D721Med (cell line): Measurements from ENCODE around the gene AKAP9.

Experiments
- DNase-seq: peaks from one replicate; pipeline ENCODE4 v3.0.0; 2011; ENCODE audit warnings: low spot score; ENCODE audit not compliant: insufficient read length
- FAIRE-seq: peaks from 2 replicates; lab custom pipeline; 2011; peaks lifted over from hg19 to GRCh38; lab: Jason Lieb, UNC
- TF ChIP-seq, protein P1 (sequence below): IDR thresholded peaks from 2 replicates; pipeline ENCODE4 v1.5.1; 2012; ENCODE audit warnings: mild to moderate bottlenecking, control low read depth; ENCODE audit not compliant: insufficient read depth; ENCODE audit errors: missing control alignments

The AKAP9 gene

DNA sequence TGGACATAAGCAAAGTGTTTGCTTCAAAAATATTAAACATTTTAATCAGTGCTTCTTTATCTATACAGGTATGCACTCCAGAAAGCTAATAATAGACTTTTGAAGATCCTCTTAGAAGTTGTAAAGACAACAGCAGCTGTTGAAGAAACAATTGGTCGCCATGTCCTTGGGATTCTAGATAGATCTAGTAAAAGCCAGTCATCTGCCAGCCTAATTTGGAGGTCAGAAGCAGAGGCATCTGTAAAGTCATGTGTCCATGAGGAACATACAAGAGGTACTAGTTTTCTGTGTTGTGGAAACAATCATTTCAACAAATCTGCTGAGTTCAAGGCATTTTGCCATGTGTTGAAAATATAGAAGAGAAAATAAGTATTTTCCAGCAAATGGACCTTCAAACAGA lies 104.3 kb downstream of the AKAP9 start:
- FAIRE-seq: no peak

DNA sequence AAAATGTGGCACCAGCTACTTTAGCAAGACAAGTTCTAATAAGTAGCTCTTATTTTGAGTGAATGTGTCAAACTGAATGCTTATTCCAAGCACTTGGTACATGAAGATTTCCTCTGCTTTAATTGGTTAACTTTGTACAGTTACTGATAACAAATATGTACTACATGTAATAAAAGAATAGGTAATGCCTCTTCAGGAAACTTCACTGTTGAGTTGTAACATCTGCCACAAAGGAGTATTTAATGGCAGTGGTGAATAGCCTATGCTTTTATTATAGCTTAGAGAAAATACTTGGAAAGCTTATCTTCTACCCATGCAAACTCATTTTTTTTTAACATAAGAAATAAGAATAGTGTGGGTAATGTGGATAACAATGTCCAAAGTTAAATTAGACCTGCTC lies 111.0 kb downstream of the AKAP9 start:
- TF ChIP-seq, protein P1, sequence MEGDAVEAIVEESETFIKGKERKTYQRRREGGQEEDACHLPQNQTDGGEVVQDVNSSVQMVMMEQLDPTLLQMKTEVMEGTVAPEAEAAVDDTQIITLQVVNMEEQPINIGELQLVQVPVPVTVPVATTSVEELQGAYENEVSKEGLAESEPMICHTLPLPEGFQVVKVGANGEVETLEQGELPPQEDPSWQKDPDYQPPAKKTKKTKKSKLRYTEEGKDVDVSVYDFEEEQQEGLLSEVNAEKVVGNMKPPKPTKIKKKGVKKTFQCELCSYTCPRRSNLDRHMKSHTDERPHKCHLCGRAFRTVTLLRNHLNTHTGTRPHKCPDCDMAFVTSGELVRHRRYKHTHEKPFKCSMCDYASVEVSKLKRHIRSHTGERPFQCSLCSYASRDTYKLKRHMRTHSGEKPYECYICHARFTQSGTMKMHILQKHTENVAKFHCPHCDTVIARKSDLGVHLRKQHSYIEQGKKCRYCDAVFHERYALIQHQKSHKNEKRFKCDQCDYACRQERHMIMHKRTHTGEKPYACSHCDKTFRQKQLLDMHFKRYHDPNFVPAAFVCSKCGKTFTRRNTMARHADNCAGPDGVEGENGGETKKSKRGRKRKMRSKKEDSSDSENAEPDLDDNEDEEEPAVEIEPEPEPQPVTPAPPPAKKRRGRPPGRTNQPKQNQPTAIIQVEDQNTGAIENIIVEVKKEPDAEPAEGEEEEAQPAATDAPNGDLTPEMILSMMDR: no peak
- DNase-seq (no peak), FAIRE-seq (no peak)

More for the DNA sequence above, 104.3 kb downstream of the AKAP9 start:
- TF ChIP-seq, protein P1: no peak
- DNase-seq: no peak

DNA sequence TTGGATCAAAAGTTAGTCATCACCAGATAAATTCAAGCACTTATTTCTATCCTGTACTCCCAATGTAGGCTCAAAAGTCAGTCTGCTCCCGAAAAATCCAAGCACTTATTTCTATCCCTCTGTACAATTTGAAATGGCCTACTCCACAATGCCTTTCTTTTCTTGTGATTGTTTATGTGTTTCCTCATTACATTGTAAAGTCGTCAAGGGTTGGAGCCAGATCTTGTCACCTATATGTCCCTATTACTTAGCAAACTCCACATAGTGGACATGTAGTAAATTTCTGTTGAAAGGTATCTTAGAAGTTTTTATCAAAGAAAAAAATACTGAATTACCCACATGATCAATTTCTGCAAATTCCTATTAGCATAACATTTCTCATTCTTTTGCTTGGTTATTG lies 111.5 kb downstream of the AKAP9 start:
- TF ChIP-seq, protein P1: no peak
- FAIRE-seq: no peak
- DNase-seq: no peak

DNA sequence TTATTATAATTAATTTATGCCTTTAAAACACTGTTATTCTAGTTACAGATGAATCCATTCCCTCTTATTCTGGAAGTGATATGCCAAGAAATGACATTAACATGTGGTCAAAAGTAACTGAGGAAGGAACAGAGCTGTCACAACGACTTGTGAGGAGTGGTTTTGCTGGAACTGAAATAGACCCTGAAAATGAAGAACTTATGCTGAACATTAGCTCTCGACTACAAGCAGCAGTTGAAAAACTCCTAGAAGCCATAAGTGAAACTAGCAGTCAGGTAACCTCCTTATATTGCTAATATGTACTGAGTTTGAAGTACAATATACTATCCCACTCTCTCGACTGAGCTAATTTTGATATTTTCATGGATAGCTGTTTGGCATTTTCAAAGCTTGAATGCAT lies 112.0 kb downstream of the AKAP9 start:
- FAIRE-seq (no peak), DNase-seq (no peak)
- TF ChIP-seq, protein P1: no peak

DNA sequence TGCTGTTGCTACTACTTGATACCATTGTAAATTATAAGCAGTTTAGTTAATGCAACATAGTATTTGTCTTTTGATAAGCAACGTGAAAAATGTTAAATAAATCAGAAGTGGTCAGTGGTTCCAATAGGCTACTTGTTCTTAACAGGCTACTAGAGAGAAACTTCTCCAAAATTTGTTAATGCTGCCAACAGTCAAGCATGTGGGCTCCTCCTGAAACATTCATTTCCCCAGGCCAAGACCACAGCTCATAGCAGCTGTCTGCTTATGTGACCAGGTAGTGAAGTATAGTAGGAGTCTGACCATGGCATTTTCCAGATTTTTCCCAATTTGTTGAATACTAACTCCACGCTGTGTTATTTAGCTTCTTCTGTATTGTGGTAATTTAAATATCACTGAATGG lies 112.7 kb downstream of the AKAP9 start:
- FAIRE-seq: no peak
- DNase-seq: no peak
- TF ChIP-seq, protein P1: no peak

DNA sequence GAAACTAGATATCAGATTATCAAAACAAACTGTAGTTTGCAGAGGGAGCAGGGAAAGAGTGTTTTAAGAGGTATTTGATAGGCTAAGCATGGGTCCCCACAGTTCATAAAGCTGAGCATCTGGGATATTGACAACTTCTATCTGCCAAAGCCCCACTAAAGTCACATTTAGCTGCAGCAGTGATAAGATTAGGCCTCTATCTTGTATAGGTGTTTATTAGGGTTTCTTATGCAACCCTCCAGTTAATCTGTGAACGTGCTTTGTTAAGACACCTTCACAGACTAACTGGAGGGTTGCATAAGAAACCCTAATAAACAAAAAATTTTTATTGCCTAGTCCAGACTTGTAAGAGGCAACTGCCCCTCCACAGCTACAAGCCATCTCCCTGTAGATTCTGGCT lies 115.6 kb downstream of the AKAP9 start:
- TF ChIP-seq, protein P1: no peak
- DNase-seq (no peak), FAIRE-seq (no peak)

DNA sequence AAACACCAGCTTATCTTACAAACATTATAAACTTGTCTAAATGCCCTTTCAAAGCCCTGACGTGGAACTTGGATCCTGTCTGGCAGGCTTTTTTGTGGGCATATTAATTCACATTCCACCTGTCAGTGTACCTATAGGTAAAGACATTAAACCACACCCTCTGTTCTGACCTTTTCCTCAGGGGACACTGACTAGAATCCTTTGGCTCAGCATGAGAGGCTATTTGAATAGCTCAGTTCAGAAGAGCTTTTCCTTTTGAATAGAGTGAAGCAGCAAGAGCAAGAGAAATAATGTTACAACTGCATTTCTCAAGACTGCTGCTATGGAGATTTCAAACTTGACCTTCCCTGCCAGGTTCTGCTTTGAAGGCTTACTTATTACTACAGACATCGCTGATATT lies 116.7 kb downstream of the AKAP9 start:
- TF ChIP-seq, protein P1: no peak
- DNase-seq: no peak
- FAIRE-seq: no peak
